ENCODE measurements around the gene WNT3.

DNA sequence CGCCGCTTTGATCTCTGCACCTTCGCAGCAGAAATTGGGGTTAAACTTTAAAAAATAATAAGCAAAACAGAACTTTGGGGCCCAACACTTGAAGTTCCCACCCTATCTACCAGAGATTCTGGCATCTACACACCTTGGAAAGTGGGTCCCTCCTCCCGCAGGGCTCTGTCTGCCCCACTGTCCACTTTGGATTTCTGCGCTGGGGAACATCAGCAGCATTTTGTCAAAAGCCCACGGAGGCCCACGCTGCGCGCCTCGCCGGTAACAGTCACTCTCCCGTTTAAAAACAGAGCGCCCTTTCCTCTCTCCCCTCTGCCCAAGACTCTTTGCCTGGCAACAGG is 32.2 kb upstream of the WNT3 start:
- TF ChIP-seq CTCF (IDR thresholded peaks at IDR 0.05; ENCODE audit: low read length): no peak
- TF ChIP-seq EZH2 (IDR thresholded peaks at IDR 0.05; ENCODE audit: borderline replicate concordance, low read length): no peak

All from OCI-LY1 (cell line).